Umbilical cord (tissue), 2 donors: Measurements from ENCODE around the gene PODN. TPM values are rescaled to one million over a fixed set of nuclear protein-coding genes. Genes with fewer than 3 reads are reported as not detected.
A peak's percentile ranks its signal among the peaks of the same experiment; 100 is the strongest.

Source experiments
- DNase-seq: peaks from one replicate; pipeline ENCODE4 v3.0.0-alpha.2; 2015; ENCODE audit warnings: low spot score
- total RNA-seq: library from RNA; depleted of rRNA; stranded (reverse); fragments of >200 nt; gene quantifications from one replicate; pipeline ENCODE4 v1.2.3, GENCODE V29; 2014; ENCODE audit warnings: low replicate concordance; ENCODE audit not compliant: insufficient read depth

Gene PODN
- total RNA-seq, 1 donor from 2014 or later, result 48.9 TPM

DNA sequence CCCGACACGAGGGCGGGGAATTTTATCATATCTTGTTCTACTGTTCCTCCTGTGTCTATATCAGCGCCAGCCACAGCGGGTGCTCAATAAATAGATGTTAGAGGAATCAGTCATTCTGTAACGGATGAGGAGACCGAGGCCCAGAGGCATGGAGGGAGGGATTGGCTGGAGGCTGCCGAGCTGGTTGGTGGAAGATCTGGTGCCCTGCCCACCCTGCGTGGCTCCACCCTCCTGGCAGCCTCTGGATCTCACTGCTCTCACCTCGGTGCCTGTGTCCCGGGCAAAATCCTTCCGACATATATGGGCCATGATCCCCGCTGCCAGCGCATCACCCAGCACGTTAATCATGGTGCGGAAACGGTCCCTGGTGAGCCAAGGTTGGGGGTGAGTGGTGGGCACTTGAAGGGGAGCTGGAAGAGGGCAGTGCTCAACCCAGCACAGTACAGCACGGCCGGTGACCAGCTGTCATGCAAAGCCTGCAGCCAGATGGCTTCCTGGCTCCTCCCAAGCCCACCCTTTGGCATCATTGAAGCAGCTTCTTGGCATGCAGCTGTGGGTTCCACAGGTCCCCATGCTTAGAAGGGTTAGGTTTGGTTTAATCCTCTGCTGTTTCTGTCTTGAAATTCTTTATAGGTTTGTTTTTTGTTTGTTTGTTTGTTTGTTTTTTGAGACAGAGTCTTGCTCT lies 26.7 kb downstream of the PODN start:
- DNase-seq, result no peak

DNA sequence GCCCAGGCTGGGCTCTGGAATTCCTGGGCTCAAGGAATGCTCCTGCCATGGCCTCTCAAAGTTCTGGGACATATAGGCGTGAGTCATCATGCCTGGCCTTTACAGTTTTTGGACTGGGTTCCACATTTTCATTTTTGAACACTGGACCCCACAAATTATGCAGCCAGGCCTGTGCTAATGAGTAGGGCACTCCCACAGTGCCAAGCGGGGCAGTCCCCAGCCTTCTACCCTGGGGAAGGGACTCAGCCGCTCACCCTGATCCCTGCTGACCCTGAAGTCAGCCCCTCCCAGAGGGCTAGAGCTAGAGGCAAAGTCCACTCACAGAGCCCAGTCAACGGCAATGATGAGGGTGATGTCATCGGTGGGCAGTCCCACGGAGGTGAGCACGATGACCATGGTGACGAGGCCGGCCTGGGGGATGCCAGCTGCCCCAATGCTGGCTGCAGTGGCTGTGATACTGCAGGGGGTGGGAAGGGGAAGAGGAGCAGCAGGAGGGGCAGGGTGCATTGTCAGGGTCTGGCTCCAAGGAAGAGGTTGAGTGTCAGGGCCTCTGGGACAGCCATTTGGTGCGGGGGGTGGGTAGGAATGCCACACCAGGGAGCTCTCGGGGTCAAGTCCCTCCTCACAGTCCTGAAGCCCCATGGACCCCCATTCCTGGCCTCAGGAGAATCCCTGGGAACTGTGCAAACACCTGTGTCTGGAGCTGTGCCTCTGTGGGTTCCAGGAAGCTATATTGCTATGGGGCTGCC lies 27.6 kb downstream of the PODN start:
- DNase-seq, result peak; percentile 21

DNA sequence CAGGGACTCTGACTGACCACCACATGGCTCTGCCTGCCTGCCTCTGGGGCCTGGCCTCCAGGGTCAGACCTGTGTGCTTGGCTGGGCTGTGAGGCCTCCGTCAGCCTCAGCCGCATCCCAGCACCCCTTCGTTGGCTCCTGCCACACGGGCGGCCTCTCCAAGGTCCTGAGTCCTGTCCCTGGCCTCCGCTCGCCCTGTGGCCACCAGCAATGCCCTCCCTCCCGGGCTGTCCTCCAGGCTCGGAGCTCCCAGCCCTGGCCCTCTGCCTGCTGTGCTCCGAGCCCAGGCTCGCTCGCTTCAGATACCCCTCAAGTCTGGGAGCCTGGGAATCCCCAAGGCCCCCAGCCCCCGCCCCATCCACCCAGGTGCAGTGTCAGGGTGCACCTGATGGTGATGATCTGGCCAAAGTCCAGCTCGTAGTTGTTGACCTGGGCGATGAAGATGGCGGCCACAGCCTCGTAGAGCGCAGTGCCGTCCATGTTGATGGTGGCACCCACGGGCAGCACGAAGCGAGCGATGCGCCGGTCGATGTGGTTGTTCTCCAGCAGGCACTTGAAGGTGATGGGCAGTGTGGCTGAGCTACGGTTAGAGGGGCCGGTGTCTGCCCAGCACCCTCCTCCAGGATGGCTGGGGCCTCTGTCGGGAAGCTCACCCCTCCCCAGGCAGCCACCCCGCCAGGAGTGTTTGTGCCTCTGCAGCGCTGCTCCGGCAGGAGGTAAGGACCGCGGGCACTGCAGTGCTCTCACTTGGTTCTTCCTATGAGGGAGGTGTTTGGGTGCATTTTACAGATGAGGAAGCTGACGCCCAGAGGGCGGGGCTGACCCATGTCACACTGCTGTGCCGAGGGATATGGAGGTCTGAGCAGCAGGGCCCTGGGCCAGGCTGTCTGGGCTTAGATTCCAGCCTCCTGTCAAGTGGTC lies 28.5 kb downstream of the PODN start:
- DNase-seq, result no peak

DNA sequence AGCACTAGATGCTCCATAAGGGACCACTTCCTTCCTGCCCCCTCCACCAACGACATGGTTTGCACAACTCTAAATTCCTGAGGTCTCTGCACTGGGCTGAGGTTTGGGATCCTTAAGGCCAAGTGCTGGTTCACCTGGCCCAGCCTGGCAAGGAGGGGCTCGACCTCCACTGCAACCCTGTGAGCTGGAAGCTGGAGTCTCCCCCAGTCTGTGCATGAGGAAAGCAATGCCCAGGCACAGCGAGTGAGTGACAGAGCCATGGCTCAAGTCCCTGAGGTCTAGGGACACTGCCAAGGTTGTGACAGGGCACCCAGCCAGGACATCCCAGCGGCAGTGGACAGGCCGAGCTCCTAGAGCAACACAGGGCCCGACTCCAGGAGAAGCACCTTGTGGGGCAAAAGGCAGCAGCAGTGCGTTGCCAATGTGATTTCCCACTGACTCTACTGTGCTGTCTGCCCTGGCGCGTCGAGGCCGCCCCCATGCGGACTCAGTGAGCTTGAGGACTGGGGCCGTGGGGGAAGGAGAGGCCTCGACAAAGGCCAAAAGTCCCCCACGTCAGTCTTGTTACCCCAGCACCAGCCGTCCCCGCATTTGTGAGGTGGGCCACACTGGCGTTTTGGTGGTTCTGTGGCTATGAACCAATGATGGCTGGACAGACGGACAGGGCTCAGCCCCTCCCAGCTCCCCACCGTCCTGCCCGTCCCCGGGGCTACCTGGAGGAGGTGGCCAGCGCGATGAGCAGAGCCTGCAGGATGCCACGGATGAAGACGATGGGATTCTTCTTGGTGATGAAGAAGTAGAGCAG lies 30.0 kb downstream of the PODN start:
- DNase-seq, result no peak

DNA sequence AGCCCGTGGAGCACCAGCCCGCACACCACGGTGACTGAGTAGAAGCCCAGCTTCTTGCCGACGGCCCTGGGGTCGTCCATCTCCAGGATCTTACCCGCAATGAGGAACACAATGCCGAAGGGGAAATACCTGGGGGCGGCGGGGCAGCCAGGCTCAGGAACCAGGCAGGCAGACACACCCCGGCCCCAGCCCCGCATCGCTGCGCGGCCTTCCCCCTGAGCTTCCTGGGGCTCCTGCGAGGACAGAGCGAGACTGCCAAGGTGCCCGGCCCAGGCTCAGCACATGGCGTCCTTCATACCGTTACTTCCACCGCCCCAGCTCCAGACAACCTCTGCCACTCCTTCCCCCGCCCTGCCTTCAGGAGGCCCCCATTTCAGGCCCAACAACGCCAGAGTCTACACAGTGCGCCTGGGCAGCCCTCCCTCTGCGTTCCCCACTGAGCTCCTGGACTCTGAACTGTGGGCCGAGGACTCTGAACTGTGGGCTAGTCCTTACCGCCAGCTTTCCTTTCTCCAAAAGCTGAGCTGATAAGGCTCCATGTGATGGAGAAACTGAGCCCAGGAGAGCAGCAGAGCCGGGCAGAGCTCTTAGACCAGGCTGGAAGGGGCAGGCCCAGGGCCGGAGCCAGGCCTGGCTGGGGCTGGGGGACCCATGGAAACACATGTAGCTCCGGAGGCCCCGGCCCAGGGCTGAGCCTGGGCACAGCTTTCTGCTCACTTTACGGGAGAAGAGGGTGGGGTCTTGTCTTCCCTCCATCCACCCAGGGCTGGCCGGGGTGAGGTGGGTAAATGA lies 30.8 kb downstream of the PODN start:
- no peak for DNase-seq

DNA sequence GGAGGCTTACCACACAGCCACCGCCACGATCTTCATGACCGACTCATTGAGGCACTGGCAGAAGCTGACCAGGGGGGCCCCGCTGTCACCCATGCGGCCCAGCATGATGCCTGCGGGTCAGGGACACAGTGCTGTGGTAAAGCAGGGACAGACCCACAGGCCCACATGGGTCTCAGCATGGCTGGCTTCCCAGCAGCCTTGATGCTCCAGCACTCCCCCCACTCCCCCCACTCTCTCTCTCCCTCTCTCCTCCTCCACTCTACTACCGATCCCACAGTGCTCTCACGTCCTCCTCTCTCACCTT lies 31.4 kb downstream of the PODN start:
- no peak for DNase-seq

DNA sequence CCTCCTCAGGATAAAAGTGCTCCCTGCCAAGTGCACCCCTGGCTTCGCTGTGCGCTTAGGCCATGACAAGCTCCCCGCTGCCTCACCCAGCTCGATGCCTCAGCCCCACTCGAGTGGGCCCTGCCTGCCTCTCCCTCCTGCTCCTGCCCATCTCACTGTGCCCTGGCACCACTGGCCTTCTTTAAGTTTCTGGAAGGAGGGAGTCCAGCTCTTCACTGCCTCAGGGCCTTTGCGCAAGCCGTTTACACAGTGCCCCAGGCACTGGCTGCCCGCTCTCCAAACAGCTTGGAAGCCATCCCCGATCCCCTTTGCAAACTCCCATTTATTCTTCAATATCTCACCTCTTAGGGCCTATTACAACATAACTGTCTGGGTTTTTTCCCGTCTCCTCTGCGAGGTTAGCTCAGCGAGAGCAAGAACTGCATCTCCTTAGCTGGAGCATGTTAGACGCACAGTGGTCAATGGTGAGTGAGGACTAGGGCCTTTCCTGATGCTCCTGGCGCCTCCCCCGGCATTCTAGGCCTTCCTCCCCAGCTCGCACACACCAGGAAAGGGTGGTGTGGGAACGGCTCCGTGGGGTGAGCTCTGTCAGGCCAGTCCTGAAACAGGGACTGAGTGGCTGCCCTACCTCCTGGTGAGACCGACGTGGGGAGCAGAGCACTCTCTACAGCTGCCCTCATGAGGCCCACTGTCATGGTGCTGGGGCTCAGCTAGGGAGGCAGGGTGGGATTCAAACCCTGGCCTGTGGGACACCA lies 31.9 kb downstream of the PODN start:
- no peak for DNase-seq

DNA sequence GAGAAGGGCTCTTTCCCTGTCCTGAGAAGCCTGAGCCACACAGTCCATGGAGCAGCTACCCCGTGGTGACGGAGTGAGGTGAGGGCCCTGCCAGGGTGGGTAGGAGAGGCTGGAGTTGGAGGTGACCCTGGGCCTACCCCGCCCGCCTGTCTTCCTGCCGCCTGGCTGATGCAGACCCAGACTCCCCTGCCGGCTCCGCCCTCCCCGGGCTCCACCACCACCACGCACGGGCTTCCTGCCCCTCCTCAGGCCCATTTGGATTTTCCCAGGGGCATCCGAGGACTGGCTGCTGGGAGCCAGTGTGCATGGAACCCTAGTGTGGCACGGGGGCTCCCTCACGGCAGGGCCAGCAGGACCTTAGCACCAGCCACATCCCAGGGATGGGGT lies 32.5 kb downstream of the PODN start:
- DNase-seq, result no peak

DNA sequence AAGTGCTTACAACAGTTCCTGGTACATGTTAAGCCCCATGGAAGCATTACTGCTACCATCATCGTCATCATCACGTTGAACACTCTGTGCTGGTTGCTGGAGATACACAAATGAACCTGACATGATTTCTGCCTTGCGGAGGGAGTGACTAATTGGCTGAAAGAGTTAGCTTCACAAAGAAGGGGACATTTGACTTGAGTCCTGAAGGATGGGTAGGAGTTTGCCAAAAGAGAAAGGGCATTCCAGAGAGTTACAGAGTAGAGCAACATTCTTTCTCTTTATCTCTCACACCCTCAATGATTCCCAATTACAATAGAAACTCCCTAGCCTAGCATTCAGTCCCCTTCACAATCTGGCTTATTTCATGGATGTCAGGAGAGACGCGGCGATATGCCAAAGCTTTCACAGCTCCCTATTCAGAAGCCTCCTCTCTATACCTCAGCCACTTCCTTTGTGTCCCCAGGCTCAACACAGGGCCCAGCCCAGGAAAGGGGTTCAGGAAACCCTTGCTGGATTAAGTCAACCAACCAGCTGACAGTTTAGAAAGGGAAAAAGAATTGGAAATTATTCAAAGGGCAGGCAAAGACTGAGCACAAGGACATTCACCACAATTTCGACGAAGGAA lies 42.4 kb downstream of the PODN start:
- no peak for DNase-seq

DNA sequence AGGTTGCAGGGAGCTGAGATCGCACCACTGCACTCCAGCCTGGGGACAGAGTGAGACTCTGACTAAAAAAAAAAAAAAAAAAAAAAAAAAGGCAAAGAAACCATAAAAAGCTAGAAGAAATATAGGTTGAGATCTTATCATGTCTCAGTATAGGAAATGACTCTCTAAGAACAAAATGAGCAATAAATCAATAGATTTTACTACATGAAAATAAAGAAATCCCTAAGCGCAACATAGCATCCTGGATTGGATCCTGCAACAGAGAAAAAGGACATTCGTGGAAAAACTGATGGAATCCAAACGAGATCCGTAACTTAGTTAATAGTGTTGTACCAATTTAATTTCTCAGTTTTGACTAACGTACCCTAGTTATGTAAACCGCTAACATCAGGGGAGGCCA lies 45.1 kb downstream of the PODN start:
- no peak for DNase-seq

DNA sequence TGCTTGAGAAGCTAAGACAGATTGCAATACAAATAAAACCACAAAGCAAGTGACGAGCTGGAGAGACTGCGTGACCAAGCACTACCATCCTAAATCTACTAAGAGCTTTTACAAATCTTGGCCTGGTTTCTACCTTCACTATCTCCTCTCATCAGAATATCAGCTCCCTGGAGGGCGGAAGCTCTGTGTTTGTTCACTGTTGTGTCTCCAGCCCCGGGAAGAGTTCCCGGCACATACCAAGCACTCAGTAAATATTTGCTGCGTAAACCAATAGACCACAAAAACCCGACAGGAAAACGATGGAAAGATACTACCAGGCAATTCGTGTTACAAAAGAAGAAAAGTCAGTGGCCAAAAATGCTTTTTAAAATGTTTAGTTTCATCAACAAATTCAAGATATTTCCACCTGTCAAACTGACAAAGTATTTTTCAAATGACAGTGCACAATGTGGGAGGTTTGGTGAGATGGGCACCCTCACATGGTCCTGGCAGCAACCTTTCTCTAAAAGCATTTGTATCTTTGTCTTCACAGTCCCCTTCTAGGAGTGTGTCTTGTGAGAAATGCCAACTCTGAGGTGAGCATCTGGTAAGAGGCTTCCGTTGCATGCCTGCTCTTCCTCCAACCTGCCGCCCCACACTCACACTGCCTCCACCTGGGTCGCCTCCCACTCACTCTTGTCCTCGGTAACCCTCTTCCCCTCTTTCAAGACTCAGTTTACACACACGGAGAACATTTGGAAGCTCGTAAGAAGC lies 45.7 kb downstream of the PODN start:
- no peak for DNase-seq

DNA sequence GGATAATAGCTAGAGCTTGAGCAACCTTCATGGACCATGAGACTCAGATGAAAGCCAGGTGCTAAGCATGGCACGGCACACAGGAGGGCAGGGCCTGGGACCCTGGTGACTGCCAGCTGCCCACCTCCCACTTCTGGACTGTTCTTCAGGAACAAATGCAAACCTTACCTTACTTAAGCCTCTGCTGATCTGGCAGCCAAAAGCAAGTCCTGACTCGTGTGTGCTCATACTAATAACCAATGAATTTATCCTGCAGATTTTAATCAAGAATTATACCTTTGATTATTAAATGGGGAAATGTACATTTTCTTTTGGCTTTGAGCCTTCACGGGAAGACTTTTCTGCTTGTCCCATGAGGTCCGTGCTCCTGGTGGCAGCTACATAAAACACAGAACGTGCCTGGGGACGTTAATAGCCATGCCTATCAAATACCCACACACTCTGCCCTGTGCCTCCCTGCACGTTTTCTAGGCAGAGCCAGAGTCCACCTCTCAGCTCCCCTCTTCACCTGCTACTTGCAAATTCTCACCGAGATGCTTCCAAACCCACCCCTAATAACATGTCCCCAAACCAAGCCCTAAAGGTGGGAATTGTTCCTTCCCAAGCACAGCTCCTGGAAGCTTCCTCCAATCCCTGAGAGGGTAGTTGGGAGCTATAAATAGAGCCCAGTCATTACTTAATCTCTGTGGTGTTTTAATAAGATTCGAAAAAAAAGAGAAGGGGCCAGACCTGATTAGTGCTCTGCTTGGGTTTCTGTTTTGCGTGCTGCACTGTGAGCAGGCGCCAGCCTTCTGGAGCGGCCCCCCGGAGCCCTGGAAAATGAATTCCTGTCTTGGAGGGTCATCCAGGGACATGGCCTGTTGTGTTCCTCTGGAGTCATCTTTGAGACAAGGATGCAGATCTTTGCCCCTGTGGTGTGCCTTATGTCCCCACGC lies 46.9 kb downstream of the PODN start:
- no peak for DNase-seq

DNA sequence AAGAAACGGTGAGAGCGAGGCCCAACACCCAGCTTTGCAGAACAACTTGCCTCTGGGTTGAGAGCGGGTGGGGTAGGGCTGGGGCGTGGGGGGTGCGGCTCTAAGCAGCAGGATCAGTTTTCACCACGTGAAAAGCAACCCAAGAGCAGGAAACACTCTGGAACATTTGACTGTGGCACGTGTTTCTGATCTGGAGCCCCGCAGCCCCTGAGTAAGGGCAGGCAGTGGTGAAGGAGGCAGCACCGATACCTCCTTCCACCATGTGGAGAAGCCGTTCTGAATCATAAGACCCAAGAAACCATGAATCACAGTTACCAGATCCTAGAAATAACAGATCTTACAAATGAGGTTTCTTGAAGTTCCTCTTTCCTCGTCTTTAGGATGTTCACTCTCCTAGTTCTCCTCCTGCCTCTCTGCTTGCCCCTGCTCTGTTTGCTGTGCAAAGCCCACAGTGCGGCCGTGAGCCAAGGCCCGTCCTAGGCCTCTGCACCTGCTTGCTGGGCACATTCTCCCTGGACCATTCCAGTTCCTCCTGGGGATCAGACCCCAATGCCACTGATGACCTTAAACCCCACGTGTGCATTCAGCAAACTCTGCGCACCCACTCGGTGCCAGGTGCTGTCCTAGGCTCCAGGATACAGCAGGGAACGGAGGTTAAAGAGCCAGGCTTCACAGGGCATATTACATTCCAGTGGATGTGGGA lies 48.5 kb downstream of the PODN start:
- DNase-seq, result peak; percentile 40

DNA sequence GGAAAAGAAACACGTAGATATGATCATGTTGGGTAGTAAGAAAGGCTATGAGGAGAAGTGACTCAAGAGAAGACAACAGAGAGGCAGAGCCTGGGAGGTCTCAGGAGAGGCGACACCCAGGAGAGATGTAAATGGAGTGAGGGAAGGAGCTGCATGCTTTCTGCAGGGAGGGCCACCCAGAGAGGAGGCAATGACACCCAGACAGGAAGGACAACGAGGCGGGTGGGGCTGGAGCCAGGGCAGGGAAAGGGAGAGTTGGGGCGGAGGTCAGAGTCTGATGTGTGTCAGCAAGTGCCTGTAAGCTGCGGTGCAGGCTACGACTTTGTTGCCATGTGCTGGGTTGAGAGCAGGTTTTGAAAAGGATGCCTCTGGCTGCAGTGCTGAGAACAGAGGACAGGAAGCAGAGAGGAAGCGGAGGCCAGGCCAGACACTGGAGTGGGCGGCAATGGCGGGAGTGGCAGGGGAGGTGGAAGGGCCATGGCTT lies 49.1 kb downstream of the PODN start:
- DNase-seq, result no peak

DNA sequence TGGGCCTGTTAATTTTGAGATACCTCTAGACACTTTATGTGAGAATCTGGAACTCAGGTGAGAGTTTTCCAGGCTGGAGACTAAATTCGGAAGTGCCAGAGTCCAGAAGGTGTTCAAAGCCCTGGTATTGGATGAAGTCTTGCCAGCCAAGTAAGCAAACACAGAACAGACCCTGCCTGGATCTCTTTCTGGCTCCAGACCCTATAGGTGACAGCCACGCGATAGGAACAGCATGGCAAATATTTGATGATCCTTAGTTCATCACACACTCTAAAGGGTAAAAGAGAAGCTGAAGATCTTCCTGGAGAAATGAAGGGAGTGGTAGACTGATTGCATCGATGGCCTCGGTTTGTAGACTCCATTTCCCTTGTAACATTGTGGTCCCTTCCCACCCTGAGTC lies 49.7 kb downstream of the PODN start:
- no peak for DNase-seq

DNA sequence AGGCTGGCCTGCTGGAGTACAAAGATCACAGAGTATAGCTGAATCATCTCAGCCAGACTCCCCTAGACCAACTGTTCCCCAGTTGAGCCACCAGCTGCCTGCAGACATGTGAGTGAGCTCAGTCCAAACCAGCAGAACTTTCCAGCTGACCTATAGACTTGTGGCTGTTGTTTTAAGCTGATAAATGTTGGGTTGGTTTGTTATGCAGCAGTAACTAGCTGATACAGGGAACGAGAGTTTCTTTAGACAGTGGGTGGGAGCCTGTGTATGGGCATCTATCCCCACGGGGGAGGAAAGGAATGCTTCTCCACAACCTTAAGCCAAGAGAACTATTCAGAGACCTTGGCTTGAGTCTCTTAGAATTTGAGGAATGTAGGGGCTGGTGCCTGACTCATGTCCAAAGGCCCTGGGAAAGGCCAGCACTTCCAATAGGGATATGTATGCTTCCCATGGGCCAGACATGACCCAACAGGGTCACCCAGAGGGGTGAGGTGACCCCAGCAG lies 50.3 kb downstream of the PODN start:
- DNase-seq, result no peak

DNA sequence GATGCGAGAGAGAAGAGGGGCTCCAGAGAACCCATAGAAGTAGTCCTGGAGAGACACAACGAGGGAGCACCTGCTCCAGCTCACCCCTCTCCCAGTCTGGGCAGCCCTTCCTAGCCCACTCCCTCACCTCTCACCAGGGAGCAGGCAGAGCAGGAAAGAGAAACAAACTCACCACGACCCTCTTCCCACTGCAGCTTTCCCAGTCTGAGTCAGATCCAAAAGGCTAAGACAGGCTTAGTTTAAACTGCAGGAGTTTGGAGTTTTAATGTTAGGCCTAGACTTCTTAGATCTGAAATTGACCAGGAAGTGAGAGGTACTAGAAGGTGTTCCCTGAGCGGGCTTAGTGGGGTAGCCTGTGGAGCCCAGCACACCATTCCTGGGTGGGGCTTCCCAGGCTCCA lies 50.8 kb downstream of the PODN start:
- DNase-seq, result no peak
